Measurements from ENCODE around the gene SST.
"Not testable (repeated sequence)": the region's sequence is repeated elsewhere in the genome, so short reads cannot be mapped to it uniquely, and the experiment has no call there.

Gene SST

DNA sequence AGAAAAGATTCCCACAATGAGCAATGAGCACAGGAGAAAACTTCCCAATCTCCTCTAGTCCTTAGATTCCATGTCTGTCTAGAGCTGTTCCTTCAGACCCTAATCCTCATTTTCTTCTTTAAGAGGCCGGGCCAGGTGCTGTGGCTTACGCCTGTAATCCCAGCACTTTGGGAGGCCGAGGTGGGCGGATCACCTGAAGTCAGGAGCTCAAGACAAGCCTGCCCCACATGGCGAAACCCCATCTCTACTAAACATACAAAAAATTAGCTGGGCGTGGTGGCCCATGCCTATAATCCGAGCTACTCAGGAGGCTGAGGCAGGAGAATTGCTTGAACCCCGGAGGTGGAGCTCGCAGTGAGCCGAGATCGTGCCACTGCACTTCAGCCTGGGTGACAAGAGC is 11.6 kb upstream of the SST start:
- not testable (repeated sequence) for ATAC-seq

DNA sequence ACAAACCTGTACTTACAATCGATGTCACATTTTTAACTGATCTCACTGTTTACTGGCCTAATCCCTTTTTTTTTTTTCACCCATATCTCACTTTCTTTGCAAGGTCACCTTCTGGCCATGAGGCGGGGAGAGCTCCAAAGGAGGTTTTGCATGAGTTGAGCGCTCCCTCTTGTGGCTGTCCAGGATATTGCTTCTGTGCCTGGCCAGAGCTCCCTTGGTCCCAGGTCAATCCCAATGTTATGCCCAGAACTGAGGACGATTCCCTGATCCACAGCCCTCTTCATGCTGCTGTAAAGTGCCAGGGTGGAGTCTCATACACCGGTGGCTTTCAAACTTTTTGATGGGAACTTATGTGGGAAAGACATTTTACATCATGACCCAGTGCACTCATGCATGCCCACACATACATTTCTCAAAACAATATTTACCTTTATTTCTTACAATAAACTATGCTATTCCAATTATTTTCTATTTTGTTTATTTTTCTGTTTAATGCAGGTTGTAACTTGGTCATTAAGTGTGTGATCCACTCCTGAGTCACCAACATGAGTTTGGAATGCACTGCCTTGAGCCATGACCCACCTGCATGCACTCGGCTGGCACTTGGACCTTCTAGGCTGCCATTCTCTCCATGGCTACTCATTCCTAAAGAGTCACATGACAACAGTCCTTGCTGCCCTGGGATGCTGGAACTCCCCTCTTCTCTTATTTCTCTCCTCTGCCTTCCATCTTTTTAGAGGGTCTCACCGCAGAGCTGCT is 9.6 kb upstream of the SST start:
- no peak for TF ChIP-seq GLIS3 (CRISPR knock-in tag; IDR thresholded peaks at IDR 0.05)
- no peak for TF ChIP-seq SNAI2 (CRISPR knock-in tag; IDR thresholded peaks at IDR 0.05)
- no peak for TF ChIP-seq ISL1 (CRISPR knock-in tag; IDR thresholded peaks at IDR 0.05)
- TF ChIP-seq ZNF8 (CRISPR knock-in tag; IDR thresholded peaks at IDR 0.05): no peak
- TF ChIP-seq CSDC2 (CRISPR knock-in tag; IDR thresholded peaks at IDR 0.05): no peak
- no peak for TF ChIP-seq RARB (CRISPR knock-in tag; IDR thresholded peaks at IDR 0.05)
- TF ChIP-seq, protein P1, sequence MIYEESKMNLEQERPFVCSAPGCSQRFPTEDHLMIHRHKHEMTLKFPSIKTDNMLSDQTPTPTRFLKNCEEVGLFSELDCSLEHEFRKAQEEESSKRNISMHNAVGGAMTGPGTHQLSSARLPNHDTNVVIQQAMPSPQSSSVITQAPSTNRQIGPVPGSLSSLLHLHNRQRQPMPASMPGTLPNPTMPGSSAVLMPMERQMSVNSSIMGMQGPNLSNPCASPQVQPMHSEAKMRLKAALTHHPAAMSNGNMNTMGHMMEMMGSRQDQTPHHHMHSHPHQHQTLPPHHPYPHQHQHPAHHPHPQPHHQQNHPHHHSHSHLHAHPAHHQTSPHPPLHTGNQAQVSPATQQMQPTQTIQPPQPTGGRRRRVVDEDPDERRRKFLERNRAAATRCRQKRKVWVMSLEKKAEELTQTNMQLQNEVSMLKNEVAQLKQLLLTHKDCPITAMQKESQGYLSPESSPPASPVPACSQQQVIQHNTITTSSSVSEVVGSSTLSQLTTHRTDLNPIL (CRISPR knock-in tag; IDR thresholded peaks at IDR 0.05; ENCODE audit: low read depth): no peak
- TF ChIP-seq, protein P2, sequence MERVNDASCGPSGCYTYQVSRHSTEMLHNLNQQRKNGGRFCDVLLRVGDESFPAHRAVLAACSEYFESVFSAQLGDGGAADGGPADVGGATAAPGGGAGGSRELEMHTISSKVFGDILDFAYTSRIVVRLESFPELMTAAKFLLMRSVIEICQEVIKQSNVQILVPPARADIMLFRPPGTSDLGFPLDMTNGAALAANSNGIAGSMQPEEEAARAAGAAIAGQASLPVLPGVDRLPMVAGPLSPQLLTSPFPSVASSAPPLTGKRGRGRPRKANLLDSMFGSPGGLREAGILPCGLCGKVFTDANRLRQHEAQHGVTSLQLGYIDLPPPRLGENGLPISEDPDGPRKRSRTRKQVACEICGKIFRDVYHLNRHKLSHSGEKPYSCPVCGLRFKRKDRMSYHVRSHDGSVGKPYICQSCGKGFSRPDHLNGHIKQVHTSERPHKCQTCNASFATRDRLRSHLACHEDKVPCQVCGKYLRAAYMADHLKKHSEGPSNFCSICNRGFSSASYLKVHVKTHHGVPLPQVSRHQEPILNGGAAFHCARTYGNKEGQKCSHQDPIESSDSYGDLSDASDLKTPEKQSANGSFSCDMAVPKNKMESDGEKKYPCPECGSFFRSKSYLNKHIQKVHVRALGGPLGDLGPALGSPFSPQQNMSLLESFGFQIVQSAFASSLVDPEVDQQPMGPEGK (CRISPR knock-in tag; IDR thresholded peaks at IDR 0.05; ENCODE audit: borderline replicate concordance): no peak
- TF ChIP-seq TOX (CRISPR knock-in tag; IDR thresholded peaks at IDR 0.05; ENCODE audit: borderline replicate concordance): no peak
- TF ChIP-seq ZFP30 (CRISPR knock-in tag; IDR thresholded peaks at IDR 0.05): no peak
- no peak for TF ChIP-seq ZNF70 (CRISPR knock-in tag; IDR thresholded peaks at IDR 0.05)
- TF ChIP-seq ZFP3 (CRISPR knock-in tag; IDR thresholded peaks at IDR 0.05): no peak
- no peak for TF ChIP-seq ARNTL (CRISPR knock-in tag; IDR thresholded peaks at IDR 0.05; ENCODE audit: borderline replicate concordance, low read depth)
- no peak for TF ChIP-seq ZC3H10 (CRISPR knock-in tag; IDR thresholded peaks at IDR 0.05)
- no peak for TF ChIP-seq OSR1 (CRISPR knock-in tag; IDR thresholded peaks at IDR 0.05)
- no peak for TF ChIP-seq ZNF565 (CRISPR knock-in tag; conservative IDR thresholded peaks at IDR 0.05; ENCODE audit: low read depth)
- TF ChIP-seq ESRRG (CRISPR knock-in tag; IDR thresholded peaks at IDR 0.05): no peak
- ATAC-seq: peak; percentile 99

DNA sequence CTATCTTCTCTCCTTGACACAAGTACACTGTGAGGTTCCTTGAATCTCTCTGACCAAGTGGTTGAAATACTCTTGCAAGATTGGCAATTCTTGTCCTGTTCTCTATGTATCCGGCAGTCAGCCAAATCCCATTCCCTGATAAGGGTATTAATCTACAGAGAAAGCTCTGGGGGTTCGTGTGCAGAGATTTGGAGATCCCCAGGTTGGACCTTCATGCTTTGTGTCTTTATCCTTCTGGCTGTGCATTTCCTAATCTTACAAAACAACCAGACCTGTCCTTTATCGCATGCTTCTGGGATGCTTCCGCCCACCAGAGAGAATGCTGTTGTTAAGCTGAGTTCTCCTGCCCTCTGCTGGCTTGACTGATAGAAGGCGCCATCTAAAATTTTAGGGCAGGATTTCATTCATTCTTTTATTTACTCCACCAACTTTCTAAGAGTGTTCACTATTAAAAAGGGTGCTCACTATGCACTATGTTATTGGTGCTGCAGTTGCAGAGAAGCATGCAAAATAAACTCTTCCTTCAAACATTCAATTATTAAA is 8.6 kb upstream of the SST start:
- ATAC-seq: peak; percentile 86
- TF ChIP-seq ARNTL (CRISPR knock-in tag; IDR thresholded peaks at IDR 0.05; ENCODE audit: borderline replicate concordance, low read depth): no peak
- TF ChIP-seq ZNF8 (CRISPR knock-in tag; IDR thresholded peaks at IDR 0.05): no peak

DNA sequence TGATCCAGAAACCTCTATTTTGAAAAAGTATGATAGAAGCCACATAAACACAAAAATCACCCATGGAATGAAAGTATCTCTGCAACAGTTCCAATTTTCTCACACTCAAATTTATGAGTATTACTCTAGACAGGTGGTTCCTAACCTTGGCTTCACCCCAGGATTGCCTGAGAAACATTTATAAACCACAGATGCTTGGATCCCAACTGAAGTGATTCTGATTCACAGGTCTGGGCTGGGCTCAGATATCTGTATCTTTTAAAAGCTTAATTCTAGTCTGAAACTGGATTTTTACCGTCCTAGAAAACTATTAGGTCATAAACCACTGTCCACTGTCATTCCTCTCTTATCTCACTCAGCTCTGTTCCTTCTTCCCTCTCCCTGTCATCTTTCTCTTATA is 7.4 kb upstream of the SST start:
- ATAC-seq: no peak
- no peak for TF ChIP-seq ZNF70 (CRISPR knock-in tag; IDR thresholded peaks at IDR 0.05)

DNA sequence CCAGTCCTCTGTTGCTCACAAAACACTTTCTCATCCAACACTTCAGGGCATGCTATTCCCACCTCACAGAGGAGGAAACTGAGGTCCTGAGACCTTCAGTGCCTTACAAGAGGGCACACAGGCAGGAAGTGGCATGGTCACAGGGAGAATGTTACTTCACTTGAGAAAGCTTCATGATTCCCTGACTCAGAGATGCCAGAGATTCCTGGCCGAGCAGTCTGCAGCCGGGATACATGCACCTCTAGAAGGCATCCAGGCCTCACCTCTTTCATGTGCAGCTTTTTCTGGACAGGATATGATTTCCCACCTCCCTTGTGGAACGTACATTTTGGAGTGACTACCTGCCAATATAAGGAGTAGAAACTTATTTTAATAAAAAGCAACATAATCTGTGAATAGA is 2.8 kb upstream of the SST start:
- ATAC-seq: no peak
- TF ChIP-seq, protein P3, sequence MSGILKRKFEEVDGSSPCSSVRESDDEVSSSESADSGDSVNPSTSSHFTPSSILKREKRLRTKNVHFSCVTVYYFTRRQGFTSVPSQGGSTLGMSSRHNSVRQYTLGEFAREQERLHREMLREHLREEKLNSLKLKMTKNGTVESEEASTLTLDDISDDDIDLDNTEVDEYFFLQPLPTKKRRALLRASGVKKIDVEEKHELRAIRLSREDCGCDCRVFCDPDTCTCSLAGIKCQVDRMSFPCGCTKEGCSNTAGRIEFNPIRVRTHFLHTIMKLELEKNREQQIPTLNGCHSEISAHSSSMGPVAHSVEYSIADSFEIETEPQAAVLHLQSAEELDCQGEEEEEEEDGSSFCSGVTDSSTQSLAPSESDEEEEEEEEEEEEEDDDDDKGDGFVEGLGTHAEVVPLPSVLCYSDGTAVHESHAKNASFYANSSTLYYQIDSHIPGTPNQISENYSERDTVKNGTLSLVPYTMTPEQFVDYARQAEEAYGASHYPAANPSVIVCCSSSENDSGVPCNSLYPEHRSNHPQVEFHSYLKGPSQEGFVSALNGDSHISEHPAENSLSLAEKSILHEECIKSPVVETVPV (CRISPR knock-in tag; IDR thresholded peaks at IDR 0.05): no peak
- TF ChIP-seq, protein P2 (CRISPR knock-in tag; IDR thresholded peaks at IDR 0.05; ENCODE audit: borderline replicate concordance): no peak
- TF ChIP-seq ISL1 (CRISPR knock-in tag; IDR thresholded peaks at IDR 0.05) (no peak), ARNTL (CRISPR knock-in tag; IDR thresholded peaks at IDR 0.05; ENCODE audit: borderline replicate concordance, low read depth) (no peak), OSR1 (CRISPR knock-in tag; IDR thresholded peaks at IDR 0.05) (no peak), ZFP30 (CRISPR knock-in tag; IDR thresholded peaks at IDR 0.05) (no peak), ZNF565 (CRISPR knock-in tag; conservative IDR thresholded peaks at IDR 0.05; ENCODE audit: low read depth) (no peak), ZNF70 (CRISPR knock-in tag; IDR thresholded peaks at IDR 0.05) (no peak), PPARA (CRISPR knock-in tag; IDR thresholded peaks at IDR 0.05; ENCODE audit: borderline replicate concordance) (no peak)
- TF ChIP-seq, protein P4, sequence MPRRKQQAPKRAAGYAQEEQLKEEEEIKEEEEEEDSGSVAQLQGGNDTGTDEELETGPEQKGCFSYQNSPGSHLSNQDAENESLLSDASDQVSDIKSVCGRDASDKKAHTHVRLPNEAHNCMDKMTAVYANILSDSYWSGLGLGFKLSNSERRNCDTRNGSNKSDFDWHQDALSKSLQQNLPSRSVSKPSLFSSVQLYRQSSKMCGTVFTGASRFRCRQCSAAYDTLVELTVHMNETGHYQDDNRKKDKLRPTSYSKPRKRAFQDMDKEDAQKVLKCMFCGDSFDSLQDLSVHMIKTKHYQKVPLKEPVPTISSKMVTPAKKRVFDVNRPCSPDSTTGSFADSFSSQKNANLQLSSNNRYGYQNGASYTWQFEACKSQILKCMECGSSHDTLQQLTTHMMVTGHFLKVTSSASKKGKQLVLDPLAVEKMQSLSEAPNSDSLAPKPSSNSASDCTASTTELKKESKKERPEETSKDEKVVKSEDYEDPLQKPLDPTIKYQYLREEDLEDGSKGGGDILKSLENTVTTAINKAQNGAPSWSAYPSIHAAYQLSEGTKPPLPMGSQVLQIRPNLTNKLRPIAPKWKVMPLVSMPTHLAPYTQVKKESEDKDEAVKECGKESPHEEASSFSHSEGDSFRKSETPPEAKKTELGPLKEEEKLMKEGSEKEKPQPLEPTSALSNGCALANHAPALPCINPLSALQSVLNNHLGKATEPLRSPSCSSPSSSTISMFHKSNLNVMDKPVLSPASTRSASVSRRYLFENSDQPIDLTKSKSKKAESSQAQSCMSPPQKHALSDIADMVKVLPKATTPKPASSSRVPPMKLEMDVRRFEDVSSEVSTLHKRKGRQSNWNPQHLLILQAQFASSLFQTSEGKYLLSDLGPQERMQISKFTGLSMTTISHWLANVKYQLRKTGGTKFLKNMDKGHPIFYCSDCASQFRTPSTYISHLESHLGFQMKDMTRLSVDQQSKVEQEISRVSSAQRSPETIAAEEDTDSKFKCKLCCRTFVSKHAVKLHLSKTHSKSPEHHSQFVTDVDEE (CRISPR knock-in tag; IDR thresholded peaks at IDR 0.05): no peak
- TF ChIP-seq, protein P1 (CRISPR knock-in tag; IDR thresholded peaks at IDR 0.05; ENCODE audit: low read depth): no peak
- TF ChIP-seq, protein P5, sequence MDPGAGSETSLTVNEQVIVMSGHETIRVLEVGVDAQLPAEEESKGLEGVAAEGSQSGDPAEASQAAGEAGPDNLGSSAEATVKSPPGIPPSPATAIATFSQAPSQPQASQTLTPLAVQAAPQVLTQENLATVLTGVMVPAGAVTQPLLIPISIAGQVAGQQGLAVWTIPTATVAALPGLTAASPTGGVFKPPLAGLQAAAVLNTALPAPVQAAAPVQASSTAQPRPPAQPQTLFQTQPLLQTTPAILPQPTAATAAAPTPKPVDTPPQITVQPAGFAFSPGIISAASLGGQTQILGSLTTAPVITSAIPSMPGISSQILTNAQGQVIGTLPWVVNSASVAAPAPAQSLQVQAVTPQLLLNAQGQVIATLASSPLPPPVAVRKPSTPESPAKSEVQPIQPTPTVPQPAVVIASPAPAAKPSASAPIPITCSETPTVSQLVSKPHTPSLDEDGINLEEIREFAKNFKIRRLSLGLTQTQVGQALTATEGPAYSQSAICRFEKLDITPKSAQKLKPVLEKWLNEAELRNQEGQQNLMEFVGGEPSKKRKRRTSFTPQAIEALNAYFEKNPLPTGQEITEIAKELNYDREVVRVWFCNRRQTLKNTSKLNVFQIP (CRISPR knock-in tag; IDR thresholded peaks at IDR 0.05; ENCODE audit: borderline replicate concordance, low read depth): no peak
